Activated CD4-positive, alpha-beta T cell treated with anti-CD3 and anti-CD28 coated beads for 36 hours (primary cell): ENCODE results near the gene DAZL. TPM values are rescaled to one million over a fixed set of nuclear protein-coding genes. Genes with fewer than 3 reads are reported as not detected.
A peak's percentile ranks its signal among the peaks of the same experiment; 100 is the strongest.

Experiments
- ATAC-seq: fragments of 200-7000 bp; cut with Tn5 transposase; one replicate; pipeline ENCODE4 v1.10.0; 2021; ENCODE audit warnings: mild to moderate bottlenecking, moderate library complexity
- CTCF ChIA-PET: fragments of 350-600 bp; sonication (Branson Sonifier 250); formaldehyde crosslinking; loops from one replicate; lab custom pipeline; 2021; ENCODE audit warnings: antibody characterized with exemption; lab: Charles Lee
- POLR2A ChIA-PET: fragments of 350-600 bp; sonication (Branson Sonifier 250); formaldehyde crosslinking; loops from one replicate; lab custom pipeline; 2021; ENCODE audit warnings: antibody characterized with exemption, inconsistent platforms; lab: Charles Lee
- DNase-seq: peaks from one replicate; pipeline ENCODE4 v3.0.0-alpha.2; 2020
- H3K27ac Mint-ChIP-seq: one replicate; pipeline ENCODE4 v1.8.0; 2021; ENCODE audit warnings: mixed read lengths
- H3K27me3 Mint-ChIP-seq: one replicate; pipeline ENCODE4 v1.8.0; 2021; ENCODE audit warnings: mixed read lengths
- H3K36me3 Mint-ChIP-seq: one replicate; pipeline ENCODE4 v1.8.0; 2021; ENCODE audit warnings: low read depth, mixed read lengths
- H3K4me1 Mint-ChIP-seq: one replicate; pipeline ENCODE4 v1.8.0; 2021; ENCODE audit warnings: mixed read lengths
- H3K4me3 Mint-ChIP-seq: one replicate; pipeline ENCODE4 v1.8.0; 2021; ENCODE audit warnings: mild to moderate bottlenecking, moderate library complexity, mixed read lengths
- H3K9me3 Mint-ChIP-seq: one replicate; pipeline ENCODE4 v1.8.0; 2021; ENCODE audit warnings: low read depth, mixed read lengths
- intact Hi-C, 2 experiments: fragments of 100-400 bp; cut with DNase I in 1 of 2; cut with micrococcal nuclease in 1 of 2; formaldehyde crosslinking; loops; one replicate each; pipeline versions ENCODE4 v1.14.2 to v1.15.1; 2022 to 2024; cut with DNase I, micrococcal nuclease
- total RNA-seq, 2 experiments: library from RNA; stranded (reverse); gene quantifications; one replicate each; pipeline ENCODE4 v1.2.3, GENCODE V29; 2021

Gene DAZL
- total RNA-seq, 2 experiments from 2014 or later: not detected

- Mint-ChIP-seq H3K4me3 (no peak overlapping the region), H3K36me3 (no peaks in the 10 kb centered on the region), H3K27me3 (no peaks in the 10 kb centered on the region), H3K4me1 (peaks cover 9% of the 10 kb centered on the region), H3K9me3 (no peaks in the 10 kb centered on the region), H3K27ac (no peak overlapping the region)
- ChIA-PET POLR2A (no interaction called here), CTCF (interaction anchor here (0.6 to 3.2 kb wide), 9 partner anchors 17 to 1642 kb away, joined by 3 to 10 read pairs (median 3); no protein-coding TSS in a partner anchor)
- no peak for DNase-seq
- intact Hi-C loops: no loop called here
- ATAC-seq: no peak
Observed at GRCh38 chr3:16554126-16554525, 51.1 kb downstream of the DAZL start.

DNA sequence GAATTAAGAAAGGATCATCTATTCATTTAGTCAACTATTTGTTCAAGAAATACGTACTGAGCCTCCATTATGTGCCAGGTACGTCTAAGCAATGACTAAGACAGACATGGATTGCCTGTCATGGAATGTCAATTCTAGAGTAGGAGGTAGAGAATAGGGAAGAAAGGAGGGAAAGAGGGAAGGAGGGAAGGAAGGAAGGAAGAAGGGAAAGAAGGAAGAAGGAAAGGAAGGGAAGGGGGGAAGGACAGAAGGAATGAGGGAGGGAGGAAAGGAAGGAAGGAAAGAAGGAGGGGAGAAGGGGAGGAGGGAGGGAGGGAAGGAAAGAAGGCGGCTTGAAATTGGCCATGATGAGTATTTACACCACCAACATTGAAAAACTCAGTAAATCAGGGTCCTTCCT, 52.5 kb downstream of the DAZL start:
- Mint-ChIP-seq H3K27me3 (no peaks in the 10 kb centered on the region), H3K27ac (no peak overlapping the region), H3K36me3 (no peaks in the 10 kb centered on the region), H3K9me3 (no peaks in the 10 kb centered on the region), H3K4me3 (no peak overlapping the region), H3K4me1 (peaks cover 9% of the 10 kb centered on the region)
- intact Hi-C loops: no loop called here
- ChIA-PET POLR2A (no interaction called here), CTCF (interaction anchor here (0.7 to 3.6 kb wide), 6 partner anchors 41 to 288 kb away, joined by 3 to 25 read pairs (median 4); partner anchors contain the start of genes DPH3 and OXNAD1)
- DNase-seq (no peak), ATAC-seq (no peak)

DNA sequence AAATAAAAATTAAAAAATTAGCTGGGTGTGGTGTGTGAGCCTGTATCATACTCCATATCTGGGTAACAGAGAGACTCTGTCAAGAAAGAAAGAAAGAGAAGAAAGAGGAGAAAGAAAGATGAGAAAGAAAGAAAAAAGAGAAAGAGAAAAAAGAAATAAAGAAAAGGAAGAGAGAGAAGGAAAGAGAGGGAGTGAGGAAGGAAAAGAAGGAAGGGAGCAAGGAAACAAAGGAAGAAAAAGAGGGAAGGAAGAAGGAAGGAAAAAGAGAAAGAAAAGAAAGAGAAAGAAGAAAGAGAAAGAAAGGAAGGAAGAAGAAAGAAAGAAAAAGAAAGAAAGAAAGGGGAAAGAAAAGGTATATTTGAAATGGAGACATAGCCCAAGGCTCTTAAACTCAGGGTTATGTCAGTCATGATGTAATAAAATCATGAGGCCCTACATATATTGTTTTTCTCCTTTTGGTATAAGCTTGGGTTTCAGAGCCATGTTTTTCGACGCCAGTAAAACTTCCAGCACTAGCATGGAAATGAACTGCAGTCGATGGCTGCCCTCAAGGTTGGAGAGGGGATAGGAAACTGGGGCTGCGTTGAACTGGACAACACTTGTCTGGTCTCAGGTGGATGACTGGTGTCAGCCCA, 53.8 kb downstream of the DAZL start:
- no peak overlapping the region for H3K4me3 Mint-ChIP-seq
- DNase-seq (no peak), ATAC-seq (peak; percentile 5)
- CTCF ChIA-PET: interaction anchor here (0.6 to 3.6 kb wide), 23 partner anchors 21 to 480 kb away, joined by 3 to 35 read pairs (median 4); partner anchors contain the start of genes DPH3 and OXNAD1
- no peaks in the 10 kb centered on the region for H3K9me3 Mint-ChIP-seq
- H3K27ac Mint-ChIP-seq: peak overlapping the region; percentile 93
- no peaks in the 10 kb centered on the region for H3K36me3 Mint-ChIP-seq
- intact Hi-C loops: loop anchor here (2.0 kb wide), 2 partner anchors 39 to 503 kb away; partner anchors contain the start of gene RFTN1 (in 2 of the 2)
- H3K27me3 Mint-ChIP-seq: no peaks in the 10 kb centered on the region
- H3K4me1 Mint-ChIP-seq: peaks cover 12% of the 10 kb centered on the region
- POLR2A ChIA-PET: no interaction called here

DNA sequence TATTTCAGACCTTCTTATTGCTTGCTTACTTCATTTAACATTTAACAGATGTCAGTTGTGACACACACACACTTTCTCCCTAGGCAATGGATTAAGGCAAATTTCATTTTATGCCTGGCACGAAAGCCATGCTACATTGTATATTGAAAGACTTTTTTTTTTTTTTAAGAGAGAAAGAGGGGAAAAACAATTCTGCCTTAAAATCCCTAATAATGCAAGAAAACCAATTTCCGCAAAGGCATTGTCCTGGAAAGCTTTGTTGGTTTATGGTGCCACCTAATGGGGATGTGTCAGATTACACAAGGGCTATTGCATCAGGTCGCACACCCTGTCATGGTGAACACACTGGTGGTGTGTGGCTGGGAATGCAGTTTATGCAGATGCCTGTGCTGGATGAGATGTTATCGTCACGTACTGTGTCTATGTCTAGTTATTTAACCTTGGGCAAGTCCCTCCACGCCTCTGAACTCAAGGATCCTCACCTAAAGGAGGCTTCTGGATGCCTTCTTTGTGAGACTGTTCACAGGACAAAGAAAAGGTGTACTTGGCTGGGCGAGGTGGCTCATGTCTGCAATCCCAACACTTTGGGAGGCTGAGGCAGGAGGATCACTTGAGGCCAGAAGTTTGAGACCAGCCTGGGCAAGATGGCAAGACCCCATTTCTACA, 54.4 kb downstream of the DAZL start:
- Mint-ChIP-seq H3K4me1 (peaks cover 14% of the 10 kb centered on the region), H3K4me3 (no peak overlapping the region), H3K27ac (peak overlapping the region; percentile 93), H3K27me3 (no peaks in the 10 kb centered on the region), H3K36me3 (no peaks in the 10 kb centered on the region), H3K9me3 (no peaks in the 10 kb centered on the region)
- DNase-seq (peak; percentile 87), ATAC-seq (peak; percentile 99)
- ChIA-PET CTCF (interaction anchor here (0.6 to 3.6 kb wide), 31 partner anchors 9 to 481 kb away, joined by 3 to 35 read pairs (median 4); partner anchors contain the start of genes DPH3 and OXNAD1), POLR2A (no interaction called here)
- intact Hi-C loops: loop anchor here (1.0 to 2.0 kb wide), 7 partner anchors 38 to 503 kb away; partner anchors contain the start of genes RFTN1 (in 2 of the 2) and OXNAD1 (in 1 of the 2)

DNA sequence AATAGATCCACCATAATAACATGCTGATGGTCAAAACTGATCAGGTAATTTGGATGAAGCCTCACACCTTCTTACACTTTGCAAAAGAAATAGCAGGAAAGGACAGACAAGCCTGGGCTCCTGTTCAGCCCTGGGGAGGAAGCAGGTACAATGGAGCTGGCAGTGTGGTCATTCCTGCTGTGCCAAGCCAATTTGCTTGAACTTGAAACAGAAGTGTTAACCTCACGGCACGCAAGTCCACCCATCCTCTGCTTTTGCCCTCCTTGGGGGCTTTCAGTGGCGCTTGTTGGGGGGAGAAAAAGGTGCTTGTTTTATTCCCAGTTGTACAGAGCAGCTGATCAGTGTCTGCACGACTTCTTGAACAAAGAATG, 54.9 kb downstream of the DAZL start:
- intact Hi-C loops: loop anchor here (1.0 to 2.0 kb wide), 7 partner anchors 37 to 502 kb away; partner anchors contain the start of genes RFTN1 (in 2 of the 2) and OXNAD1 (in 1 of the 2)
- no peaks in the 10 kb centered on the region for H3K36me3 Mint-ChIP-seq
- no peak overlapping the region for H3K4me3 Mint-ChIP-seq
- DNase-seq (no peak), ATAC-seq (no peak)
- H3K27me3 Mint-ChIP-seq: no peaks in the 10 kb centered on the region
- ChIA-PET POLR2A (no interaction called here), CTCF (interaction anchor here (0.6 to 3.6 kb wide), 20 partner anchors 10 to 563 kb away, joined by 3 to 35 read pairs (median 4); partner anchors contain the start of genes DPH3 and OXNAD1)
- H3K9me3 Mint-ChIP-seq: no peaks in the 10 kb centered on the region
- H3K4me1 Mint-ChIP-seq: peaks cover 14% of the 10 kb centered on the region
- no peak overlapping the region for H3K27ac Mint-ChIP-seq

- H3K27ac Mint-ChIP-seq: no peak overlapping the region
- H3K4me1 Mint-ChIP-seq: peaks cover 14% of the 10 kb centered on the region
- DNase-seq (no peak), ATAC-seq (no peak)
- ChIA-PET POLR2A (no interaction called here), CTCF (interaction anchor here (3.2 kb wide), 2 partner anchors 259 to 280 kb away, joined by 20 to 35 read pairs; no protein-coding TSS in a partner anchor)
- H3K9me3 Mint-ChIP-seq: no peaks in the 10 kb centered on the region
- no peaks in the 10 kb centered on the region for H3K36me3 Mint-ChIP-seq
- H3K27me3 Mint-ChIP-seq: no peaks in the 10 kb centered on the region
- H3K4me3 Mint-ChIP-seq: no peak overlapping the region
- intact Hi-C loops: no loop called here
Observed at GRCh38 chr3:16548721-16549120, 56.5 kb downstream of the DAZL start.

- no peaks in the 10 kb centered on the region for H3K9me3 Mint-ChIP-seq
- no peak overlapping the region for H3K4me3 Mint-ChIP-seq
- H3K27me3 Mint-ChIP-seq: peaks cover under 1% of the 10 kb centered on the region
- intact Hi-C loops: no loop called here
- ATAC-seq: no peak
- H3K36me3 Mint-ChIP-seq: no peaks in the 10 kb centered on the region
- H3K4me1 Mint-ChIP-seq: peaks cover 14% of the 10 kb centered on the region
- ChIA-PET POLR2A (no interaction called here), CTCF (interaction anchor here (1.3 to 1.6 kb wide), 4 partner anchors 10 to 279 kb away, joined by 3 to 5 read pairs (median 4); no protein-coding TSS in a partner anchor)
- peak overlapping the region; percentile 20 for H3K27ac Mint-ChIP-seq
- DNase-seq: no peak
Observed at GRCh38 chr3:16547561-16548357, 57.5 kb downstream of the DAZL start.

DNA sequence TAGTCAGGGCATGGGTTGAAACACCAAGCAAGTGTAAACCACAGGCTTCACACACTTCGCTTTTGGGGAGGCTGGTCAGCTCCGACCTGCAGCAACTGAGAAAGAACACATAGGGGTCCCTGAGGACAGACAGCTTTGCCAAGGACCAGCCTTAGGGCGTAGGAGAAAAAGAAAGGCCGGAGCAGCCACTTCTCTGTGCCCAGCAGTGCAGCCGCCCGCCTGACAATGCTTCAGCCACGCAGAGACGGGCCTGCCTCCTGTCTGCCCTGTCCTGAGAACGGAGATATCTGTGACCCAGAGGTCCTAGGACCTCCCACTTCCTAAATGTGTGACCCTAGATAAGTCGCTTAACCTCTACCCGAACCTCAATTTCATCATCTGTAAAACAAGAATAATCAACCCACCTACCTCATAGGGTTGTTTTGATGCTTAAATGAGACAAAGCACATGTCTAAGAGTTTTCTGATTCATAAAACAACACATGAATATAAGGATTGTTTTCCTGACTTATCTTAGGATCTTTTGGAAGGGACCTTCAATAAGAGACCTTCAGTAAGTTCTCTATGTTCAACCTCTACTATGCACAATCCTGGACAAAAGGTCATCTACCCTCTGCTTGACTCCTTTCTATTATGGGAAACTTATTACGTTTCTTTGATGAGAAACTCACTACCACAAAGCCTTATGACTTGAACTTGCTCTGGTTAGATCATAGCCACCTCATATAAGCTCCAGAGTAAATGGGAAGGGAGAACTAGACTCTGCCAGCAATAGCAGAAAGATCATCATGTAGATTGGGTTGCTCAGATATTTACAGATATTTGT, 58.8 kb downstream of the DAZL start:
- no peak for DNase-seq
- Mint-ChIP-seq H3K27ac (peak overlapping the region; percentile 11), H3K4me1 (peaks cover 14% of the 10 kb centered on the region), H3K36me3 (no peaks in the 10 kb centered on the region), H3K4me3 (no peak overlapping the region), H3K9me3 (no peaks in the 10 kb centered on the region), H3K27me3 (peaks cover 2% of the 10 kb centered on the region)
- POLR2A ChIA-PET: no interaction called here
- intact Hi-C loops: no loop called here
- ATAC-seq: peak; percentile 43
- CTCF ChIA-PET: interaction anchor here (1.4 to 1.6 kb wide), 3 partner anchors 256 to 278 kb away, joined by 4 to 5 read pairs (median 4); no protein-coding TSS in a partner anchor

GRCh38 chr3:16545413-16546185, 59.6 kb downstream of the DAZL start:
- no peak for ATAC-seq
- intact Hi-C loops: no loop called here

More at GRCh38 chr3:16545413-16546185, 59.6 kb downstream of the DAZL start:
- CTCF ChIA-PET: no interaction called here
- no peaks in the 10 kb centered on the region for H3K36me3 Mint-ChIP-seq
- DNase-seq: no peak
- H3K4me1 Mint-ChIP-seq: peaks cover 7% of the 10 kb centered on the region
- no peak overlapping the region for H3K4me3 Mint-ChIP-seq
- H3K27ac Mint-ChIP-seq: no peak overlapping the region
- POLR2A ChIA-PET: no interaction called here
- no peaks in the 10 kb centered on the region for H3K9me3 Mint-ChIP-seq
- H3K27me3 Mint-ChIP-seq: peaks cover 2% of the 10 kb centered on the region
